A549 (cell line): Measurements from ENCODE around the gene PIGC. TPM values are rescaled to one million over a fixed set of nuclear protein-coding genes. Genes with fewer than 3 reads are reported as not detected.
A peak's percentile ranks its signal among the peaks of the same experiment; 100 is the strongest.

Source experiments
- ATOH8 ChIP-seq: fragments of 250-450 bp; sonication (Bioruptor Pico); IDR thresholded peaks from 2 replicates; pipeline ENCODE4 v1.5.0; 2020; ENCODE audit warnings: low read depth, mild to moderate bottlenecking, moderate library complexity
- BCL3 ChIP-seq: fragments of >200 bp; sonication (Bioruptor Twin); formaldehyde crosslinking; IDR thresholded peaks from 3 replicates; pipeline ENCODE4 v1.6.1; 2016
- BHLHE40 ChIP-seq: IDR thresholded peaks from 2 replicates; pipeline ENCODE4 v1.6.1; 2012; ENCODE audit warnings: low read depth, low read length, inconsistent platforms
- CBX2 ChIP-seq: fragments of 200-600 bp; sonication (generic); IDR thresholded peaks from 2 replicates; pipeline ENCODE4 v1.6.1; 2016; ENCODE audit warnings: low read depth, mild to moderate bottlenecking, borderline replicate concordance
- CBX8 ChIP-seq: fragments of 200-600 bp; sonication (generic); IDR thresholded peaks from 2 replicates; pipeline ENCODE4 v1.6.1; 2016
- CEBPB ChIP-seq, 2 experiments: fragments of >200 bp in 1 of 2; sonication (Bioruptor Twin) in 1 of 2; formaldehyde crosslinking in 1 of 2; IDR thresholded peaks; 2 replicates each; pipeline ENCODE4 v1.6.1; 2012 to 2016
- CHD4 ChIP-seq: fragments of 200-600 bp; sonication (generic); IDR thresholded peaks from 2 replicates; pipeline ENCODE4 v1.6.1; 2016; ENCODE audit warnings: antibody characterized with exemption, mild to moderate bottlenecking, borderline replicate concordance
- CTCF ChIP-seq: fragments of >200 bp; sonication (Bioruptor Twin); formaldehyde crosslinking; IDR thresholded peaks from 3 replicates; pipeline ENCODE4 v1.5.1; 2016
- E2F6 ChIP-seq: IDR thresholded peaks from 2 replicates; pipeline ENCODE4 v1.6.1; 2012; ENCODE audit warnings: low read depth, borderline replicate concordance
- EHMT2 ChIP-seq: fragments of 200-600 bp; sonication (generic); IDR thresholded peaks from 2 replicates; pipeline ENCODE4 v1.6.1; 2016; ENCODE audit warnings: antibody characterized with exemption, low read depth, mild to moderate bottlenecking, moderate library complexity
- EP300 ChIP-seq, 2 experiments: fragments of >200 bp; sonication (Bioruptor Twin); formaldehyde crosslinking; IDR thresholded peaks; 2 replicates in 1 of 2; 3 replicates in 1 of 2; pipeline ENCODE4 v1.6.1; 2016 to 2017
- FOSB ChIP-seq: fragments of 250-450 bp; sonication (Bioruptor Pico); IDR thresholded peaks from 2 replicates; pipeline ENCODE4 v1.5.0; 2020; ENCODE audit warnings: mild to moderate bottlenecking, moderate library complexity
- FOSL2 ChIP-seq, 2 experiments: fragments of 450-650 bp in 1 of 2; fragments of >200 bp in 1 of 2; sonication (Bioruptor Twin) in 1 of 2; formaldehyde crosslinking; IDR thresholded peaks; 2 replicates each; pipeline versions ENCODE4 v1.5.0 to v1.6.1; 2016 to 2020; ENCODE audit warnings: mild to moderate bottlenecking in 1 of 2, moderate library complexity in 1 of 2
- HDAC2 ChIP-seq: fragments of 200-600 bp; sonication (generic); IDR thresholded peaks from 2 replicates; pipeline ENCODE4 v1.6.1; 2016
- HES2 ChIP-seq: fragments of >200 bp; sonication (Bioruptor Twin); formaldehyde crosslinking; IDR thresholded peaks from 2 replicates; pipeline ENCODE4 v1.6.1; 2016
- HOXA7 ChIP-seq: fragments of 250-450 bp; sonication (Bioruptor Pico); IDR thresholded peaks from 2 replicates; pipeline ENCODE4 v1.5.0; 2020; ENCODE audit warnings: mild to moderate bottlenecking, moderate library complexity
- HOXB13 ChIP-seq: fragments of 250-450 bp; sonication (Bioruptor Pico); IDR thresholded peaks from 2 replicates; pipeline ENCODE4 v1.5.0; 2020; ENCODE audit warnings: low read depth, mild to moderate bottlenecking, moderate library complexity
- JUN ChIP-seq, 2 experiments: fragments of >200 bp; sonication (Bioruptor Twin); formaldehyde crosslinking; IDR thresholded peaks; 2 replicates in 1 of 2; 3 replicates in 1 of 2; pipeline ENCODE4 v1.6.1; 2016 to 2017
- JUNB ChIP-seq: fragments of >200 bp; sonication (Bioruptor Twin); formaldehyde crosslinking; IDR thresholded peaks from 2 replicates; pipeline ENCODE4 v1.6.1; 2016
- KDM1A ChIP-seq: fragments of 200-600 bp; sonication (generic); IDR thresholded peaks from 2 replicates; pipeline ENCODE4 v1.6.1; 2016; ENCODE audit warnings: low read depth, mild to moderate bottlenecking
- KDM5A ChIP-seq: fragments of 200-600 bp; sonication (generic); IDR thresholded peaks from 2 replicates; pipeline ENCODE4 v1.6.1; 2016; ENCODE audit warnings: antibody characterized with exemption, mild to moderate bottlenecking
- MAFK ChIP-seq: fragments of 450-650 bp; IDR thresholded peaks from 2 replicates; pipeline ENCODE4 v1.6.1; 2014; ENCODE audit not compliant: partially characterized antibody
- MAX ChIP-seq: IDR thresholded peaks from 2 replicates; pipeline ENCODE4 v1.6.1; 2012
- MAZ ChIP-seq: fragments of 150-350 bp; IDR thresholded peaks from 2 replicates; pipeline ENCODE4 v1.6.1; 2014; ENCODE audit warnings: antibody characterized with exemption, low read depth, low read length, borderline replicate concordance
- NPAS2 ChIP-seq: fragments of 250-450 bp; sonication (Bioruptor Pico); IDR thresholded peaks from 2 replicates; pipeline ENCODE4 v1.8.0; 2022; ENCODE audit warnings: mild to moderate bottlenecking, moderate library complexity, borderline replicate concordance
- PBX3 ChIP-seq: IDR thresholded peaks from 2 replicates; pipeline ENCODE4 v1.6.1; 2012
- PHF8 ChIP-seq: fragments of 200-600 bp; sonication (generic); IDR thresholded peaks from 2 replicates; pipeline ENCODE4 v1.6.1; 2016; ENCODE audit warnings: low read depth, mild to moderate bottlenecking, antibody characterized with exemption, moderate library complexity, borderline replicate concordance
- POLR2AphosphoS2 ChIP-seq: conservative IDR thresholded peaks from 2 replicates; pipeline ENCODE4 v1.6.1; 2012; ENCODE audit warnings: low read length, improper control_type of control experiment, inconsistent platforms
- RAD21 ChIP-seq, 2 experiments: fragments of >200 bp in 1 of 2; sonication (Bioruptor Twin) in 1 of 2; formaldehyde crosslinking in 1 of 2; IDR thresholded peaks in 1 of 2; conservative IDR thresholded peaks in 1 of 2; 2 replicates in 1 of 2; 3 replicates in 1 of 2; pipeline ENCODE4 v1.6.1; 2012 to 2018; ENCODE audit warnings: inconsistent platforms in 1 of 2
- RARB ChIP-seq: fragments of 250-450 bp; sonication (Bioruptor Pico); IDR thresholded peaks from 2 replicates; pipeline ENCODE4 v1.8.0; 2021; ENCODE audit warnings: mild to moderate bottlenecking, moderate library complexity
- RCOR1 ChIP-seq: fragments of 150-350 bp; IDR thresholded peaks from 2 replicates; pipeline ENCODE4 v1.6.1; 2014; ENCODE audit warnings: antibody characterized with exemption, low read length, low read depth
- RFX5 ChIP-seq: fragments of 450-650 bp; IDR thresholded peaks from 2 replicates; pipeline ENCODE4 v1.7.1; 2014; ENCODE audit warnings: antibody characterized with exemption, mild to moderate bottlenecking, moderate library complexity
- RNF2 ChIP-seq: fragments of 200-600 bp; sonication (generic); IDR thresholded peaks from 2 replicates; pipeline ENCODE4 v1.6.1; 2016; ENCODE audit warnings: low read depth, mild to moderate bottlenecking, antibody characterized with exemption, moderate library complexity, borderline replicate concordance
- SMC3 ChIP-seq: fragments of >200 bp; sonication (Bioruptor Twin); formaldehyde crosslinking; IDR thresholded peaks from 3 replicates; pipeline ENCODE4 v1.6.1; 2018; ENCODE audit warnings: inconsistent platforms
- TP53 ChIP-seq: fragments of 250-450 bp; sonication (Bioruptor Pico); IDR thresholded peaks from 2 replicates; pipeline ENCODE4 v1.5.0; 2021; ENCODE audit warnings: mild to moderate bottlenecking, moderate library complexity
- USF2 ChIP-seq: fragments of 450-650 bp; IDR thresholded peaks from 2 replicates; pipeline ENCODE4 v1.6.1; 2014; ENCODE audit warnings: antibody characterized with exemption
- ZC3H11A ChIP-seq: fragments of 450-650 bp; IDR thresholded peaks from 2 replicates; pipeline ENCODE4 v1.6.1; 2014; ENCODE audit warnings: antibody characterized with exemption, mild to moderate bottlenecking
- ZFP36 ChIP-seq: fragments of 450-650 bp; IDR thresholded peaks from 2 replicates; pipeline ENCODE4 v1.6.1; 2014; ENCODE audit warnings: borderline replicate concordance; ENCODE audit not compliant: partially characterized antibody
- ZNF302 ChIP-seq: fragments of 250-450 bp; sonication (Bioruptor Pico); IDR thresholded peaks from 2 replicates; pipeline ENCODE4 v1.9.0; 2021; ENCODE audit warnings: inconsistent platforms, mild to moderate bottlenecking, moderate library complexity
- polyA plus RNA-seq, 4 experiments: library from polyadenylated mRNA; depleted of rRNA in 3 of 4; stranded (reverse); fragments of >200 nt; fragmentation: RNase III in 1 of 4; extraction: RNeasy Plus Mini Kit Qiagen cat#74134 plus additional on column Dnase treatment in 1 of 4; gene quantifications; 2 replicates in 3 of 4; 3 replicates in 1 of 4; pipeline ENCODE4 v1.2.3, GENCODE V29; 2011 to 2017

PIGC gene
- polyA plus RNA-seq, 2 of the 4 experiments (the other 2 are of a cell fraction): 30.7 to 50.0 TPM

- TF ChIP-seq CBX2: no peak
- no peak for TF ChIP-seq HES2
- no peak for TF ChIP-seq ZC3H11A
- no peak for TF ChIP-seq EHMT2
- TF ChIP-seq ATOH8 (CRISPR knock-in tag): no peak
- no peak for TF ChIP-seq RFX5
- no peak for TF ChIP-seq RARB (CRISPR knock-in tag)
- no peak for TF ChIP-seq PBX3
- TF ChIP-seq E2F6: no peak
- peak in 1 of 2 experiments; percentile 44; a peak in 2 of 5 replicates for TF ChIP-seq EP300 (IDR thresholded peaks at IDR 0.05)
- TF ChIP-seq BCL3: no peak
- TF ChIP-seq USF2: no peak
- no peak for TF ChIP-seq POLR2AphosphoS2
- TF ChIP-seq TP53 (CRISPR knock-in tag): no peak
- no peak for TF ChIP-seq PHF8
- TF ChIP-seq SMC3: peak; percentile 33
- peak in 1 of 2 experiments; percentile 34; a peak in 1 of 5 replicates for TF ChIP-seq JUN (IDR thresholded peaks at IDR 0.05)
- TF ChIP-seq RAD21 (conservative IDR thresholded peaks at IDR 0.05 in 1 of 2, IDR thresholded peaks at IDR 0.05 in 1 of 2): peak in 1 of 2 experiments; percentile 32; a peak in 2 of 5 replicates
- no peak for TF ChIP-seq HOXB13 (CRISPR knock-in tag)
- TF ChIP-seq ZNF302 (CRISPR knock-in tag): no peak
- TF ChIP-seq HDAC2: no peak
- no peak for TF ChIP-seq KDM1A
- TF ChIP-seq FOSL2 (IDR thresholded peaks at IDR 0.05): peak; percentile 68
- peak; percentile 65 for TF ChIP-seq FOSL2 (CRISPR knock-in tag; IDR thresholded peaks at IDR 0.05)
- no peak for TF ChIP-seq RNF2
- TF ChIP-seq RCOR1: no peak
- TF ChIP-seq BHLHE40: no peak
- TF ChIP-seq CHD4: no peak
- TF ChIP-seq CEBPB (IDR thresholded peaks at IDR 0.05): no peak
- TF ChIP-seq MAX: no peak
- TF ChIP-seq FOSB (CRISPR knock-in tag): no peak
- no peak for TF ChIP-seq MAFK
- TF ChIP-seq NPAS2 (CRISPR knock-in tag): no peak
- no peak for TF ChIP-seq MAZ
- TF ChIP-seq JUNB: peak; percentile 78
- no peak for TF ChIP-seq HOXA7 (CRISPR knock-in tag)
- no peak for TF ChIP-seq KDM5A
- no peak for TF ChIP-seq ZFP36
- no peak for TF ChIP-seq CTCF
- TF ChIP-seq CBX8: no peak
Observed at GRCh38 chr1:172451002-172451443, 7.2 kb upstream of the PIGC start (continued).
